IMR-90 (cell line): ENCODE data around the gene TCF7L2.
A peak's percentile ranks its signal among the peaks of the same experiment; 100 is the strongest.

Source experiments
- BHLHE40 ChIP-seq: fragments of 150-350 bp; IDR thresholded peaks from 2 replicates; pipeline ENCODE4 v1.6.1; 2016; ENCODE audit warnings: mild to moderate bottlenecking, low read depth, low read length
- CEBPB ChIP-seq: IDR thresholded peaks from 2 replicates; pipeline ENCODE4 v1.6.1; 2012; ENCODE audit warnings: low read depth, low read length, improper control_type of control experiment
- CHD1 ChIP-seq: IDR thresholded peaks from 2 replicates; pipeline ENCODE4 v1.6.1; 2012; ENCODE audit warnings: low read depth, low read length, improper control_type of control experiment
- MAZ ChIP-seq: IDR thresholded peaks from 2 replicates; pipeline ENCODE4 v1.6.1; 2012; ENCODE audit warnings: low read depth, mild to moderate bottlenecking, low read length, improper control_type of control experiment, moderate library complexity, borderline replicate concordance
- POLR2A ChIP-seq: IDR thresholded peaks from 2 replicates; pipeline ENCODE4 v1.6.1; 2012; ENCODE audit warnings: mild to moderate bottlenecking, low read depth, low read length
- RAD21 ChIP-seq: IDR thresholded peaks from 2 replicates; pipeline ENCODE4 v1.6.1; 2012; ENCODE audit warnings: low read length, improper control_type of control experiment
- RFX5 ChIP-seq: IDR thresholded peaks from 2 replicates; pipeline ENCODE4 v1.8.0; 2012; ENCODE audit warnings: low read depth, mild to moderate bottlenecking, low read length, moderate library complexity
- SMC3 ChIP-seq: fragments of 150-350 bp; IDR thresholded peaks from 2 replicates; pipeline ENCODE4 v1.6.1; 2016; ENCODE audit warnings: low read depth, mild to moderate bottlenecking, antibody characterized with exemption, low read length, moderate library complexity
- TF ChIP-seq, protein P1 (sequence below): conservative IDR thresholded peaks from 2 replicates; pipeline ENCODE4 v1.5.1; 2012; ENCODE audit warnings: mild to moderate bottlenecking, low read depth, low read length, improper control_type of control experiment
- TF ChIP-seq, protein P2 (sequence below): fragments of 150-350 bp; IDR thresholded peaks from 2 replicates; pipeline ENCODE4 v1.6.1; 2017; ENCODE audit warnings: mild to moderate bottlenecking, antibody characterized with exemption, low read length, low read depth

DNA sequence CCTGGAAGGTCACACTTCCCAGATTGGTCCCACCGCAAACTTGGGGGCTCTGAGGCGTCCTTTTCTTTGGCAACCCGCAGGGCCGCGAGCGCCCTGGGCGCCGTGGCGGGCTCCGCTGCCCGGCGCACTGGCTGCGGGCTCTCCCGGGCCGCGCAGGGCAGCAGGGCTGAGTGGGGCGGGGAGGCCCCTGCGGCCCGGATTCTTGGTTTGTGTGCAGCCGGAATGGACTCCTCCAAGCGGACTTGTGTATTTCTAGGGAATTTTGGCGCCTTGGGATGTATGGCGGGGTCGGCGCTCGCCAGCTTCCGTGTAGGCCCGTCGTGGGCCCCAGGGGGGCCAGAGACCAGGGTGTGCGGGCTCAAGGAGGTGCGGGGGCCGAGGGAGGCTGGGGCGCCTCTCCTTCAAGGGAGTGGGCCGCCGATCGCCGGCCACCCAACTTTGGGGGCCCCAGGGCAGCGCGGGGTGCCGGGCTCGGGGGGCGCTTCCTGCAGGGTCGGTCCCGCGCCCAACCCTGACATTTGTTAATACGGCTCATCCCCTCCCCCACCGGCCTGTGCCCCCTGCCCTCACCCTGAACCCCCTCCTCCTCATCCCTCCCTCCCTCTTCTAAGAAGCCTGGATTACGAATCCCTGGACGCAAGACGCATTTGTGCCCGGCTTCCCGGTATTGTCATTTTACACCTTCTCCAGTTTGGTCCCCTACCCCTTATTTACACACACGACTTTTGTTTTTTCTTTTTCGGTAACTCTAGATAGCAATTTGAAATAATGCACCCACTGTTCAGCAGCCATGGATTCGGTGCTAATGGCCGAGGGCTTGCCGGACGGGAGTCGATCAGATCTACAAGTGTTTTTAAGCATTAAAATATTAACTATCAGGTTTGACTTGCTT lies 2.5 kb downstream of the TCF7L2 start:
- TF ChIP-seq RFX5 (no peak), POLR2A (no peak), MAZ (no peak), CHD1 (0 out of 2 replicates have a peak, but pooled peaks have one; percentile 24), BHLHE40 (no peak), SMC3 (no peak), CEBPB (no peak), RAD21 (no peak)
- TF ChIP-seq, protein P1, sequence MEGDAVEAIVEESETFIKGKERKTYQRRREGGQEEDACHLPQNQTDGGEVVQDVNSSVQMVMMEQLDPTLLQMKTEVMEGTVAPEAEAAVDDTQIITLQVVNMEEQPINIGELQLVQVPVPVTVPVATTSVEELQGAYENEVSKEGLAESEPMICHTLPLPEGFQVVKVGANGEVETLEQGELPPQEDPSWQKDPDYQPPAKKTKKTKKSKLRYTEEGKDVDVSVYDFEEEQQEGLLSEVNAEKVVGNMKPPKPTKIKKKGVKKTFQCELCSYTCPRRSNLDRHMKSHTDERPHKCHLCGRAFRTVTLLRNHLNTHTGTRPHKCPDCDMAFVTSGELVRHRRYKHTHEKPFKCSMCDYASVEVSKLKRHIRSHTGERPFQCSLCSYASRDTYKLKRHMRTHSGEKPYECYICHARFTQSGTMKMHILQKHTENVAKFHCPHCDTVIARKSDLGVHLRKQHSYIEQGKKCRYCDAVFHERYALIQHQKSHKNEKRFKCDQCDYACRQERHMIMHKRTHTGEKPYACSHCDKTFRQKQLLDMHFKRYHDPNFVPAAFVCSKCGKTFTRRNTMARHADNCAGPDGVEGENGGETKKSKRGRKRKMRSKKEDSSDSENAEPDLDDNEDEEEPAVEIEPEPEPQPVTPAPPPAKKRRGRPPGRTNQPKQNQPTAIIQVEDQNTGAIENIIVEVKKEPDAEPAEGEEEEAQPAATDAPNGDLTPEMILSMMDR, result no peak
- TF ChIP-seq, protein P2, sequence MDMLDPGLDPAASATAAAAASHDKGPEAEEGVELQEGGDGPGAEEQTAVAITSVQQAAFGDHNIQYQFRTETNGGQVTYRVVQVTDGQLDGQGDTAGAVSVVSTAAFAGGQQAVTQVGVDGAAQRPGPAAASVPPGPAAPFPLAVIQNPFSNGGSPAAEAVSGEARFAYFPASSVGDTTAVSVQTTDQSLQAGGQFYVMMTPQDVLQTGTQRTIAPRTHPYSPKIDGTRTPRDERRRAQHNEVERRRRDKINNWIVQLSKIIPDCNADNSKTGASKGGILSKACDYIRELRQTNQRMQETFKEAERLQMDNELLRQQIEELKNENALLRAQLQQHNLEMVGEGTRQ, result no peak
